AG04450 (cell line): ENCODE data around the gene BATF2. TPM values are rescaled to one million over a fixed set of nuclear protein-coding genes. Genes with fewer than 3 reads are reported as not detected.

Experiments used
- CTCF ChIA-PET: fragments of 300-600, 350-600 bp; formaldehyde crosslinking; extraction: SDS; loops from one replicate; lab custom pipeline; 2022; ENCODE audit warnings: antibody characterized with exemption, inconsistent platforms; lab: Charles Lee
- POLR2A ChIA-PET: fragments of 350-600 bp; formaldehyde crosslinking; extraction: SDS; loops from one replicate; lab custom pipeline; 2021; ENCODE audit warnings: antibody characterized with exemption, inconsistent platforms; lab: Yijun Ruan, JAX
- DNase-seq: peaks from one replicate; pipeline ENCODE4 v3.0.0-alpha.2; 2011; ENCODE audit warnings: low read depth, low spot score
- H3K27ac ChIP-seq: one replicate; pipeline ENCODE4 v1.5.1; 2012; ENCODE audit warnings: low read depth, low read length, control low read depth
- H3K27me3 ChIP-seq: one replicate; pipeline ENCODE4 v1.6.0; 2012; ENCODE audit warnings: low read length; ENCODE audit not compliant: control insufficient read depth, insufficient read depth
- H3K4me3 ChIP-seq: 2 replicates; pipeline ENCODE4 v1.5.1; 2011; ENCODE audit warnings: mild to moderate bottlenecking, low read depth, low read length, control low read depth
- H3K9me3 ChIP-seq: 2 replicates; pipeline ENCODE4 v1.5.1; 2012; ENCODE audit warnings: low read length; ENCODE audit not compliant: control insufficient read depth, insufficient read depth
- polyA minus RNA-seq: library from RNA; depleted of rRNA, polyadenylated mRNA; stranded (reverse); fragments of >200 nt; gene quantifications from 2 replicates; pipeline ENCODE4 v1.2.3, GENCODE V29; 2011; rRNA and poly(A)+ RNA removed
- polyA plus RNA-seq: library from polyadenylated mRNA; depleted of rRNA; stranded (reverse); fragments of >200 nt; gene quantifications from 2 replicates; pipeline ENCODE4 v1.2.3, GENCODE V29; 2011; rRNA removed
- TF ChIP-seq, protein P1 (sequence below): IDR thresholded peaks from 2 replicates; pipeline ENCODE4 v1.5.1; 2011; ENCODE audit warnings: low read depth, low read length, control low read depth, inconsistent platforms

BATF2 gene, protein sequence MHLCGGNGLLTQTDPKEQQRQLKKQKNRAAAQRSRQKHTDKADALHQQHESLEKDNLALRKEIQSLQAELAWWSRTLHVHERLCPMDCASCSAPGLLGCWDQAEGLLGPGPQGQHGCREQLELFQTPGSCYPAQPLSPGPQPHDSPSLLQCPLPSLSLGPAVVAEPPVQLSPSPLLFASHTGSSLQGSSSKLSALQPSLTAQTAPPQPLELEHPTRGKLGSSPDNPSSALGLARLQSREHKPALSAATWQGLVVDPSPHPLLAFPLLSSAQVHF
- 1.5 and 2.1 TPM in 2 replicates for polyA plus RNA-seq
- polyA minus RNA-seq: 1.4 and 2.1 TPM in 2 replicates

DNA sequence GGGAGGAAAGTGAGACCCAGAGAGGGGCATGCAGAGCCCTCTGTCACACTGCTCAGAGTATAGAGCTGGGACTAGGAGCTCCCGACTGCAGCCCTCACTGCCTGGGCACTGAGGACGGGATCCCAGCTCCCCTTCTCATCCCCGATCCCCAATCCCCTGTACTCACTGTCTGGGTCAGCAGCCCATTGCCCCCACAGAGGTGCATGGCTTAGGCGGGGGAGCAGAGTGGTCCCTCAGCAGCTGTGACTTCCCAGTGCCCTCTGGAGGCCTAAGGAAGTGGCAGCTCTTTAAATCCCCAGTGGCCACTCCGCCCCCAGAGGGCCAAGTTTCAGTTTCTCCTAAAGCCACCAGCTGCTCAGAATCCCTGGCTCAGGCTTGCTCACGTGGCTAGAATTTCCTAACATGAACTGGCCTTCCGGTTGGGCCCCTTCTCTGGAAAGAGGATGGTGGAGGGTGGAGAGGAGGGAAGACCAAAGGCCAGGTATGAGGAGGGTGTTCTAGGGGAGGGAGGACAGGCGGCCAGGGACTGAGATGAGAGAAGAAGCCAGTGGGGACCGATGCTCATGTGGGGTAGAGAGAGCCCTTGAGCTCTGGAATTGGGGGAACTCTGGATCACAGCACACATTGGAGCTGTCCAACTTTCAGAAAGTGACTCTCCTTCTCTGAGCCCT lies at the start of gene BATF2:
TSS of gene BATF2 (minus strand) at position 262 of the 671 bp plus-strand sequence. CDS start at position 205, 57 bp downstream.
- peak within 1 kb of the TSS; percentile 13 for H3K27ac ChIP-seq
- no peaks in the 10 kb centered on the region for H3K9me3 ChIP-seq
- TF ChIP-seq, protein P1, sequence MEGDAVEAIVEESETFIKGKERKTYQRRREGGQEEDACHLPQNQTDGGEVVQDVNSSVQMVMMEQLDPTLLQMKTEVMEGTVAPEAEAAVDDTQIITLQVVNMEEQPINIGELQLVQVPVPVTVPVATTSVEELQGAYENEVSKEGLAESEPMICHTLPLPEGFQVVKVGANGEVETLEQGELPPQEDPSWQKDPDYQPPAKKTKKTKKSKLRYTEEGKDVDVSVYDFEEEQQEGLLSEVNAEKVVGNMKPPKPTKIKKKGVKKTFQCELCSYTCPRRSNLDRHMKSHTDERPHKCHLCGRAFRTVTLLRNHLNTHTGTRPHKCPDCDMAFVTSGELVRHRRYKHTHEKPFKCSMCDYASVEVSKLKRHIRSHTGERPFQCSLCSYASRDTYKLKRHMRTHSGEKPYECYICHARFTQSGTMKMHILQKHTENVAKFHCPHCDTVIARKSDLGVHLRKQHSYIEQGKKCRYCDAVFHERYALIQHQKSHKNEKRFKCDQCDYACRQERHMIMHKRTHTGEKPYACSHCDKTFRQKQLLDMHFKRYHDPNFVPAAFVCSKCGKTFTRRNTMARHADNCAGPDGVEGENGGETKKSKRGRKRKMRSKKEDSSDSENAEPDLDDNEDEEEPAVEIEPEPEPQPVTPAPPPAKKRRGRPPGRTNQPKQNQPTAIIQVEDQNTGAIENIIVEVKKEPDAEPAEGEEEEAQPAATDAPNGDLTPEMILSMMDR: peak; percentile 58
- CTCF ChIA-PET: interaction anchor here (0.7 to 2.4 kb wide), 9 partner anchors 11 to 153 kb away, joined by 3 to 23 read pairs (median 4); partner anchors contain the start of genes ARL2, CDC42BPG and MAJIN
- POLR2A ChIA-PET: interaction anchor here (0.6 to 1.0 kb wide), 2 partner anchors 10 to 100 kb away, joined by 3 to 5 read pairs; no protein-coding TSS in a partner anchor
- H3K4me3 ChIP-seq: peak within 1 kb of the TSS; percentile 58
- H3K27me3 ChIP-seq: no peaks in the 10 kb centered on the region
- DNase-seq: no peak

DNA sequence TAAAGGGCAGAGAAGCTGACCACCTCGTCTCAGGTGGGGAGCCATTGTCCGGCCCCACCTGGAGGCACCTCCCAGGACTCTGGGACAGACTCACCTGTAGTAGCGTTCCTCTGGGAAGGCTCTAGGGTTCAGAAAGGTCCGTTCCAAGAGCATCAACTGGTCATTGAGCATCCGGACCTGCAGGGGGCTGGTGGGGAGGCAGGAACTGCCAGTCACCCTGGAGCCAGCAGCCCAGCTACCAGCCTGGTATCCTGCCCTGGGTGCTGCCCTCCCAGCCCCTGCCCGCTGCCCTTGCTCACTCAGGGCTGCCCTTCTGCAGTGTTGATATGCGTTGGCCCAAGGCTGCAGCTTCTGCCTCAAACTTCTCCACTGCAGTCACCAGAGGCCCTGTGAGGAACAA lies 49.0 kb upstream of the BATF2 start:
- TF ChIP-seq, protein P1: no peak
- no peak overlapping the region for H3K27ac ChIP-seq
- no peak for DNase-seq
- POLR2A ChIA-PET: no interaction called here
- CTCF ChIA-PET: no interaction called here
- no peaks in the 10 kb centered on the region; the same call in 1 of the 2 replicates for H3K9me3 ChIP-seq
- no peak overlapping the region for H3K4me3 ChIP-seq
- H3K27me3 ChIP-seq: no peaks in the 10 kb centered on the region

DNA sequence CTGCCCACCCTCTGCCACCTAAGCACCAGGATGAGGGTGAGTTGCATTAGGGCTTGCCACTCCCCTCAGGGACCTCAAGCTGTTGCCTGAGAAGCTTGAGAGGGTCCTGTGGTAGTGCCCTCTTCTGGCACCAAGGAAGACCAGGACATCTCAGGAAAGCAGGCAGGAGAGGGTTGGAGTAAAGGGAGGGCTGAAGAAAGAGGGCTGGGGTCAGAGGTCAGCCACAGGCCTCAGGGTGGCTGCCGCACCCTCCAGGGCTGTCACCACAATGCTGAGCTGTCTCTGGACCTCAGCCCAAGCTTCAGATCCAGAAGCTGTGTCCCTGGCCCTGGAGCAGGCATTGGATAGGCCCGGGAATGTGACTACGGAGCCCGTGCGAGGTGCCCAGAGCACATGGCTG lies 48.3 kb upstream of the BATF2 start:
- Histone ChIP-seq H3K27me3 (no peaks in the 10 kb centered on the region), H3K27ac (no peak overlapping the region), H3K9me3 (no peaks in the 10 kb centered on the region; the same call in 1 of the 2 replicates), H3K4me3 (no peak overlapping the region)
- ChIA-PET POLR2A (no interaction called here), CTCF (no interaction called here)
- DNase-seq: no peak
- TF ChIP-seq, protein P1: no peak

DNA sequence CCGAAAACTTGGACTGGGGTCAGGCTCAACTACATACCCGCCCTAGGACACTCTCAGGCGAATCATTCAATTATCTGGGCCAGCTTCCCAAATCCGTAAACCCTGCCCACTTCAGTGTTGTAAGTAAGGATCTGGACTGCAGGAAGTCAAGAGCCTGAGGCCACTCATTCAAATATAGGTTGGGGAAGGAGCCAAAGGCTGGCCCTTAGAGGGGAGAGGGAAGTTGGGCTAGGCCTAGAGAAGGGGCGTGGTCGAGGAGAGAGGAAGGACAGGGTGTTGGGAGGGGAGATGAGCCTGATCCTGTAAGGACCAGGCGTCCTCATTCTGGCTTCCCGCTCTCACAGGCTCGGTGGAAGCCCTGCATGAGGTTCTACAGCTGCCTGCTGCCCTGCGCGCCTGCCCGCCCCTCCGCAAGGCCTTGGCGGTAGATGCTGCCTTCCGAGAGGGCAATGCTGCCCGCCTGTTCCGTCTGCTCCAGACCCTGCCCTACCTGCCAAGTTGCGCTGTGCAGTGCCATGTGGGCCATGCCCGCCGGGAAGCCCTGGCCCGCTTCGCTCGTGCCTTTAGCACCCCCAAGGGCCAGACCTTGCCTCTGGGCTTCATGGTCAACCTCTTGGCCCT lies 47.2 kb upstream of the BATF2 start:
- CTCF ChIA-PET: no interaction called here
- no peaks in the 10 kb centered on the region; the same call in 1 of the 2 replicates for H3K9me3 ChIP-seq
- H3K27ac ChIP-seq: no peak overlapping the region
- H3K4me3 ChIP-seq: no peak overlapping the region
- H3K27me3 ChIP-seq: no peaks in the 10 kb centered on the region
- DNase-seq: no peak
- POLR2A ChIA-PET: no interaction called here
- TF ChIP-seq, protein P1: no peak
